AG09309 (cell line): ENCODE results near the gene GDF7.
A peak's percentile ranks its signal among the peaks of the same experiment; 100 is the strongest.

ENCODE experiments used
- DNase-seq: peaks from one replicate; pipeline ENCODE4 v3.0.0-alpha.2; 2010; ENCODE audit warnings: low read depth
- H3K4me3 ChIP-seq: 2 replicates; pipeline ENCODE4 v1.5.1; 2011; ENCODE audit warnings: mild to moderate bottlenecking, low read depth, low read length, moderate library complexity; ENCODE audit not compliant: control insufficient read depth
- CTCF ChIP-seq: IDR thresholded peaks from 2 replicates; pipeline ENCODE4 v1.5.1; 2011; ENCODE audit warnings: mild to moderate bottlenecking, low read depth, low read length, inconsistent platforms; ENCODE audit not compliant: insufficient read depth, control insufficient read depth; ENCODE audit errors: missing control alignments

GDF7 gene

GRCh38 chr2:20633794-20634506 lies 33.0 kb upstream of the GDF7 start:
- DNase-seq = no peak
- no peak for TF ChIP-seq CTCF
- no peak overlapping the region for H3K4me3 ChIP-seq

DNA sequence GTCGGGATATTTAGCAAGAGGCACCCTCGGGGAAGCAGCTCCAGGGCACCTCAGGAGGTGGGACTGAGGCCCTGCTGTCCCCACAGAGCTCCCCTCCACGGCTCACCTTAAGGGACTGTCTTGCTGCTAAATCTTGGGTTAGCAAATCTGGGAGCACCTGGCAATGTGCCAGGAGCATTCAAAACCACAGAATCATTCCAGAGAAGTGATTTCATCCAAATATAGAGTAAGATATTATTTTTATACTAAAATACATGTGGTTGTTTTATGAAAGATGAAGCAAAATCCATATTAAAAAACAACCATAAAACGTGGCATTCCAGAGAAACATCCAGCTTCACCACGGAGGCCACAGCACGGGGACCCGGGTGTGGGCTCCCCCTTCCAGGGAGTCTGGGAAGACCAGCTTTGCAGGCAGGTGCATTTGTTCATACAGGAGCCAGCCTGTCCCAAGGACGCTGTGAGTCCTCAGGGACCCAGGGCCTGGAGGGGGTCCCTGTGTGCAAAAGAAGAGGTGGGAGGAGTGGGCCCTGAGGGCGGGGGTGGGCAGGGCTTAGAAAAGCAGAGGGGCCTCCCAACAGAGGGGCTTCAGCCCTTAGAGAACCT lies 32.3 kb upstream of the GDF7 start:
- no peak overlapping the region for H3K4me3 ChIP-seq
- no peak for DNase-seq
- peak; percentile 22 for TF ChIP-seq CTCF

- no peak for DNase-seq
- no peak for TF ChIP-seq CTCF
- no peak overlapping the region for H3K4me3 ChIP-seq
These were observed 31.8 kb upstream of the GDF7 start for GRCh38 chr2:20635113-20635510.

DNA sequence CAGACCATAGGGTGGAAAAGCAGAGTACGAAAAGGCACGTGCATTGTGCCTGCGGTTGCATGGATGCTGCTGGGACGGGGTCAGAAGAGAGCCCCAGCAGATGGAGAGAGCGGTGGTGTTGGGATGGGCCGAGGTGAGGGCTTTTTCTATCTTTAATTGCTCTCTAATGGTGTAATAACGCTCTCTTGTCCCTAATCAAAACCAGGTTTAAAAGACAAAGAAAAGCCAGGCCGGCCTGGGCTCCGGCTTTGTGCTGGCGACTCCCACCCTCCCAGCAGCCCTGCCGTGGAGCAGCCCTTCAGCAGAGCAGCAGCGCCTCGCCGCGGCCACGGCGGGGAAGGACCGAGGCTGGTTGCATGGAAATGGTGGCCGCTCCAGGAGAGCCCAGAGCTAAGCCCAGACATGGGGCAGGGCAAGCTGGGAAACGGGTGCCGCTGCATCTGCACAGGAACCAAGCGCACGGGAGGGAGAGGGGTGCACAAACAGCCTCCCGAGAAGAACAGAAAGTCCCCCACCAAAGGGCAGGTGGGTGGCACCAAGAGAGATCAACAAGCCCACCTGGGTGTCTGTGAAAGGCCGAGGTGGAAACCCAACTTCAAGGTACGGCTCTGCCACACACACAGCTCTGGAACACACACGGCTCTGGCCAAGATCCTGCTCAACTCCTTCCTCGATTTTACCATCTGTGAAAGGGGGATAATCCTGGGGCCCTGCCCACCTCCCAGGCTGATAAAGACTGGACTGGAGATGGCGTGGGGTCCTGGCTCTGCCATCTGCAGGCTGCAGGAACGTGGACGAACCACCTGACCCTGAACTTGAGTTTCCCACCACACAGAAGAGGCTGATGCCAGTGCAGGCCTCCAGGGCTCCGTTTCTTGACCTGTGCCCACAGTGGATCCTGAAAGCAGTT lies 31.0 kb upstream of the GDF7 start:
- H3K4me3 ChIP-seq = no peak overlapping the region
- DNase-seq = peak; percentile 42
- peak; percentile 98 for TF ChIP-seq CTCF

DNA sequence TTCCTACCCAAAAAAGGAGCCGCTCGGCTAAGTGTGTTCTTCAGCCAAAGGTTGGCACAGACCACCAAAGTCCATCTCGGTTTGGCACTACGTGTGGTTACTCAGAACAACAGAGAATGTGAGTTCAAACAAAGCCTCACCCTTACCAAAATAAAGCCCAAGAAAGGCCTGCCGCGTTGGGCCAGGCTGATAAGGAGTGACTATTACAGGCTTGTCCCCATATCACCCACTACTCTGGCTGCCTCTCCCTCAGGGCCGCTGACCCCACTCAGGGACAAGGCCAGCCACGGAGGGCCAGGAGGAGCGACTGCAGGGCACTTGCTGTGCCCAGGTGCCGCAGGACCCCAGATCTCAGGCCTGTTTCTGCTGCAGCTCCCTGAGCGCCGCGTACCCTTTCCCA lies 29.8 kb upstream of the GDF7 start:
- no peak for DNase-seq
- no peak for TF ChIP-seq CTCF
- H3K4me3 ChIP-seq = no peak overlapping the region

GRCh38 chr2:20638014-20638413 lies 28.9 kb upstream of the GDF7 start:
- H3K4me3 ChIP-seq = no peak overlapping the region
- no peak for TF ChIP-seq CTCF
- DNase-seq = no peak
